PFSK-1 (cell line): ENCODE results near the gene PYROXD2.

Experiments
- FOXP2 ChIP-seq: optimal IDR thresholded peaks from 2 replicates; pipeline ENCODE3; 2011; ENCODE audit warnings: borderline replicate concordance, control low read depth, inconsistent platforms; ENCODE audit not compliant: insufficient read depth; ENCODE audit errors: extremely low read length, extremely low read depth
- POLR2AphosphoS5 ChIP-seq: IDR thresholded peaks from 2 replicates; pipeline ENCODE4 v1.6.1; 2012; ENCODE audit warnings: low read depth, mild to moderate bottlenecking, control low read depth, low read length, moderate library complexity
- SIN3A ChIP-seq: IDR thresholded peaks from 2 replicates; pipeline ENCODE4 v1.6.1; 2012; ENCODE audit warnings: mild to moderate bottlenecking, low read length, moderate library complexity, borderline replicate concordance; ENCODE audit not compliant: insufficient read depth
- TAF1 ChIP-seq: IDR thresholded peaks from 2 replicates; pipeline ENCODE4 v1.6.1; 2012; ENCODE audit warnings: low read length, control low read depth, borderline replicate concordance; ENCODE audit not compliant: insufficient read depth
- TF ChIP-seq, protein P1 (sequence below), 2 experiments: IDR thresholded peaks; 2 replicates each; pipeline versions ENCODE4 v1.6.1 to v1.8.0; 2011 to 2012; ENCODE audit warnings: low read depth in 2 of 2, low read length in 2 of 2, control low read depth in 1 of 2, inconsistent platforms in 1 of 2, mild to moderate bottlenecking in 1 of 2, moderate library complexity in 1 of 2; ENCODE audit not compliant: insufficient read depth in 1 of 2

The PYROXD2 gene

DNA sequence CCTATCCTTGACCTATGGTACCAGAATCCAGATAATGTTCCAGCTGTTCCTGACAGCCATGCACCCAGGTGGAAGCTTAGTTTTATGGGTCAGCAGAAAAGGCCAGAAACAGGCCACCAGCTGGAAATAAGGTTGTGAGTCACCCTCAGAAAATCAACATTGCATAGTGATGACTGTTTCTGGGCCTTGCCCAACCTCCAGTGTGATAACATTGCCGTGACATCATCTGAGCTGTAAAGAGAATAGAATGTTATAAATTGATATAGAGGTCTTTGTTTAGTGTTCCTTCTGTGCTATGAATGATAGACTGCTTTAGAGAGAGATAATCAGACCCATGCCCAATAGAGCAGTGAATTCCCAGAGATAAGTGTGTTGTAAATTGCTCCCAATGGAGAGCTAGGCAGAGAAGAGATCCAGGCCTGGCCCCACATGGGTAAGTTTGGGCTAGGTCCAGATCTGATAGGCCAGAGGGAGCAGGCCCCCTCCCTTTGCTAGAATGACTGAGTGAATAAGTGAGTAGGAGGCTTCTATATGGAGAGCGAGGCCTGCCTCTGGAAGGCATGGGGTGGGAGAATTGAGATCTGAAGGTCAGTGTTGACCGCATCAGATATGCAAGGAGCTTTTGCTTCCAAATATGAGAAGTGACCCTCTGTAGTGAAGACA lies 46.0 kb upstream of the PYROXD2 start:
- TF ChIP-seq SIN3A: peak; percentile 46; the same call in 1 of the 2 replicates
- no peak for TF ChIP-seq TAF1

DNA sequence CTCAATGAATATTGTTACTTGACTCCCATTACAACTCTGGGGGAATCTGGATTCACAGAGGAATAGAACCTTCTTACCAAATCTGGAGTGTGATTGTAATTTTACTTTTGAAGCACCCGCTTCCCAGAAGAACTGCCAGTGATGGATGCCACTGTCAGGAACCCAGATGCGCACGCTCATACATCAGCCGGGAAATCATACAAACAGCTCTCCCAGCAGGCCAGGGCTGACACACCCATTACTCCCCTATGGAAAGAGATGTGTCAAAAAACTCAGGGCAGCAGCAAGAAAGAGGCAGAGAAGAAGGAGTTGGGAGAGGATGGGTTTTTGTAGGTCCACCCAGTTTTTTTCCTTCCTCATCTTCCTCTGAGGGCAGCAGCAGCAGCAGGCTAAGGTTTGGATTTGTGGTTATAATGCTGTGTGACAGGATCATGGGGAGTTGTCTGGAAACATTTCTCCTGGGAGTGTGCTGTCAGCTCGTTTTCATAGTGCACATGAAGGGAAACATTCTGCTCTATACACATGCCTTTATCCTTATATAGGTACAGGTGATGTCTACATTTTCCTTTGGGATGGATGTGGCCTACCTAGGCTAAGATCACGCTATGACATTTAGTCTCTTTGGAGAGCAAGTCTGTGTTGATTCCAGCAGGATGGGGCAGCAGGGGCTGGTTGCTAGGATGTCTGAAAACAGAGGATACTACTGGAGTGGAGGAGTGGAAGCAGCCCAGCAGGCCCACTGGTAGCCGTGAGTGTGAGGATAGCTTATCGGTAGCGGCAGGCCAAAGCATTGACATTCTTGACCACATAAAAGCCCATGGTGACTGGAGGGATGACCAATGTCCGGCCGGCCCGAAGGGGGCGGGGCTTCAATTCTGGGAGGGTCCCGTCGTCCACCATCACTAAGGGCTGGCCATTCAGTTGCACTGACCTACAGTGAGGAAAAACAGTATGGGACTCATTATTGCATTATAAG lies 44.1 kb upstream of the PYROXD2 start:
- no peak for TF ChIP-seq TAF1
- no peak for TF ChIP-seq FOXP2
- TF ChIP-seq, protein P1, sequence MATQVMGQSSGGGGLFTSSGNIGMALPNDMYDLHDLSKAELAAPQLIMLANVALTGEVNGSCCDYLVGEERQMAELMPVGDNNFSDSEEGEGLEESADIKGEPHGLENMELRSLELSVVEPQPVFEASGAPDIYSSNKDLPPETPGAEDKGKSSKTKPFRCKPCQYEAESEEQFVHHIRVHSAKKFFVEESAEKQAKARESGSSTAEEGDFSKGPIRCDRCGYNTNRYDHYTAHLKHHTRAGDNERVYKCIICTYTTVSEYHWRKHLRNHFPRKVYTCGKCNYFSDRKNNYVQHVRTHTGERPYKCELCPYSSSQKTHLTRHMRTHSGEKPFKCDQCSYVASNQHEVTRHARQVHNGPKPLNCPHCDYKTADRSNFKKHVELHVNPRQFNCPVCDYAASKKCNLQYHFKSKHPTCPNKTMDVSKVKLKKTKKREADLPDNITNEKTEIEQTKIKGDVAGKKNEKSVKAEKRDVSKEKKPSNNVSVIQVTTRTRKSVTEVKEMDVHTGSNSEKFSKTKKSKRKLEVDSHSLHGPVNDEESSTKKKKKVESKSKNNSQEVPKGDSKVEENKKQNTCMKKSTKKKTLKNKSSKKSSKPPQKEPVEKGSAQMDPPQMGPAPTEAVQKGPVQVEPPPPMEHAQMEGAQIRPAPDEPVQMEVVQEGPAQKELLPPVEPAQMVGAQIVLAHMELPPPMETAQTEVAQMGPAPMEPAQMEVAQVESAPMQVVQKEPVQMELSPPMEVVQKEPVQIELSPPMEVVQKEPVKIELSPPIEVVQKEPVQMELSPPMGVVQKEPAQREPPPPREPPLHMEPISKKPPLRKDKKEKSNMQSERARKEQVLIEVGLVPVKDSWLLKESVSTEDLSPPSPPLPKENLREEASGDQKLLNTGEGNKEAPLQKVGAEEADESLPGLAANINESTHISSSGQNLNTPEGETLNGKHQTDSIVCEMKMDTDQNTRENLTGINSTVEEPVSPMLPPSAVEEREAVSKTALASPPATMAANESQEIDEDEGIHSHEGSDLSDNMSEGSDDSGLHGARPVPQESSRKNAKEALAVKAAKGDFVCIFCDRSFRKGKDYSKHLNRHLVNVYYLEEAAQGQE (IDR thresholded peaks at IDR 0.05; ENCODE audit: insufficient read depth in 1 of 2, low read depth in 2 of 2, low read length in 2 of 2): no peak
- no peak for TF ChIP-seq POLR2AphosphoS5
- no peak for TF ChIP-seq SIN3A

DNA sequence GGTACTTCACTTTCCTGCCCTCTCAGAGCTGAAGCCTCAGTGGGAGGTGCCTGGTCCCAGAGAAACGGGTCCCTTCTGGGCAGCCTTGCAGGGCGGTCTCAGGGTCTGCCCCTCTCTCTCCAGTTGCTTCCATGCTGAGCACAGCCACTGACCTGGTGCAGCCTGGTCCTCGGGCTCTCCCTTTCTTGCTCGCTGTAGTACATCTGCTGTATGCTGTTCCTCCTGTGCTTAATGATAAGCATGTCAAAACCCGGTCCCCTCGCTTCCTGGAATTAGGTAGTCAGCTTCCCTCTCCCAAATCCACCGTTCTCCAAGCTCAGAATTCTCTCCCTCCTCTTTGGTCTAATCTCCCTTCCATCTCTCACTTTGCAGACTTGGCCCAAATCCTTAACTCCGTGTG lies 42.7 kb upstream of the PYROXD2 start:
- no peak for TF ChIP-seq FOXP2
- TF ChIP-seq SIN3A: no peak
- TF ChIP-seq, protein P1 (IDR thresholded peaks at IDR 0.05; ENCODE audit: insufficient read depth in 1 of 2, low read depth in 2 of 2, low read length in 2 of 2): no peak
- no peak for TF ChIP-seq POLR2AphosphoS5
- TF ChIP-seq TAF1: no peak

DNA sequence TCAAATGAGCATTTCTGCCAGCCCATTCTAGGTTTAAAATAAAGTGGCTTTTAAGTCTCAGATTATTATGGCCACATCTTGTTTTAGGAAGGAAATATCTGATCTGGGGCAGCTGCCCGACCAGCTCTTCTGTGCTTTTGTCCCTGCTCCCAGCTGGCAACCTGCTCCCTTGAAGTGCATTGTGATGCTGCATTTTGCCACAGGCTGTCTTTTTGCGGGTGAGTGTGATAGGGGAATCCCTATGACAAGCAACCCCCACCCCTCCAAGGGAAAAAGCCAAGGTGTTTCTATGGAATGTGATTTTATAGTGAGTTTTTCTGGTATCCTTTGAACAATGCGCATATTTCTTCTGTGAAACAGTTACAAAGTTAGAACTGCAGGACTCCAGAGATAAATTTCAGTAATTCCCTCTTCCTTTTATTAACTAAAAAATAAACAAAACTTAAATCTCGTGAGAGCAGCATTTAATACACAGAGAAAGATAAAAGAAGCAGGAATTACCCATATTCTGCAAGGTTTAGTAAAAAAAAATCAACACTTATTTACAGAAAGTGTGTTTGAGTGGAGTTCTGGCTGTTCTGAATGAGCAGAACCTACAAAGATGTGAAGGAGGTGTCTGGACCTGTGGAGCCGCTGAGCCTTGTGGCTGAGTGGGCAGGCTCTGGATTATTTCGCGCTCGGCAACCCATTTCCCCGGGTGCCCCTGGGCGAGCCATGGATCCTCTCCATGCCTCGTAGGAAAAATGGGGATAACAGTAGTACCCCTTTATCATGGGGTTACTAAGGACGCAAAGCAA lies 41.9 kb upstream of the PYROXD2 start:
- no peak for TF ChIP-seq FOXP2
- no peak for TF ChIP-seq TAF1
- TF ChIP-seq SIN3A: no peak
- TF ChIP-seq, protein P1 (IDR thresholded peaks at IDR 0.05; ENCODE audit: insufficient read depth in 1 of 2, low read depth in 2 of 2, low read length in 2 of 2): no peak
- no peak for TF ChIP-seq POLR2AphosphoS5

DNA sequence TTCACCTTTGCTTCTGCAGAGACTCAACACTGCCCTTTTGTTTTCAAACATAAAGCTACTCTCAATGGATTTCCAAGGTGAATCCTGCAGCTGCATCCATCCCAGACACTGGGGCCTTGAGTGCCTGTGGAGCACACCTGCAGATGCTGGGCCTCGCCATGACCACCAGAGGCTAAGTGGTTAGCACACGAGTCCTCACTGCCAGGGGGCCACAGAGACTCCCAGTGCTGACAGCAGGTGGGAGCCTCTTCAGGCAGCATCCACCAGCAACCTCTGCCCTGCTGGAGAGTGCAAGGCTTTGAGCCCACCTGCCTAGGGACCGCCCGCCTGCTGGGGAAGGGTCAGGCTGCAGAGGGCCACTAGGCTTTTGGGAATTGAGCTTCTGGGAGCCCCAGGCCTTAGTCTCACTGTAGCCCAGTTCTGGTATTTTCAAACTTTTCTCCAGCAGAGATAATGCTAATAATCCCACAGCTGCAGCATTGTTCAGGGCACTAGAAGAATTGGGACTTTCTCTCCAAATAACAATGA lies 41.1 kb upstream of the PYROXD2 start:
- no peak for TF ChIP-seq POLR2AphosphoS5
- TF ChIP-seq FOXP2: no peak
- TF ChIP-seq, protein P1 (IDR thresholded peaks at IDR 0.05; ENCODE audit: insufficient read depth in 1 of 2, low read depth in 2 of 2, low read length in 2 of 2): no peak
- TF ChIP-seq TAF1: no peak
- no peak for TF ChIP-seq SIN3A
